Transverse colon (tissue), 4 donors: ENCODE measurements around the gene NXPE4.
A peak's percentile ranks its signal among the peaks of the same experiment; 100 is the strongest.
"Not testable (repeated sequence)": the region's sequence is repeated elsewhere in the genome, so short reads cannot be mapped to it uniquely, and the experiment has no call there.

Experiments used
- CTCF ChIP-seq, 5 experiments: fragments of 200-600 bp in 3 of 5; fragments of 450-650 bp in 2 of 5; sonication (generic) in 3 of 5; IDR thresholded peaks; 1 replicate in 2 of 5; 2 replicates in 3 of 5; pipeline ENCODE4 v1.5.1; 2016 to 2017; ENCODE audit warnings: antibody characterized with exemption in 5 of 5, inconsistent platforms in 3 of 5, mild to moderate bottlenecking in 2 of 5, moderate library complexity in 1 of 5
- EP300 ChIP-seq: sonication (generic); formaldehyde crosslinking; IDR thresholded peaks from one replicate; pipeline ENCODE4 v1.6.1; 2017; ENCODE audit warnings: antibody characterized with exemption, low read depth
- POLR2A ChIP-seq: fragments of 450-650 bp; IDR thresholded peaks from one replicate; pipeline ENCODE4 v1.6.1; 2016; ENCODE audit warnings: antibody characterized with exemption, mild to moderate bottlenecking, moderate library complexity
- POLR2AphosphoS5 ChIP-seq, 3 donors: sonication (generic); formaldehyde crosslinking; IDR thresholded peaks; one replicate each; pipeline ENCODE4 v1.6.1; 2016; ENCODE audit warnings: antibody characterized with exemption in 3 of 3

GRCh38 chr11:114639440-114639839 is 43.9 kb upstream of the NXPE4 start:
- not testable (repeated sequence) for TF ChIP-seq CTCF (IDR thresholded peaks at IDR 0.05); POLR2A; EP300
- peak in 2 of 3 donors; percentile 19 to 30 for TF ChIP-seq POLR2AphosphoS5 (IDR thresholded peaks at IDR 0.05)
